Measurements from ENCODE around the gene PRAMEF12. TPM values are rescaled to one million over a fixed set of nuclear protein-coding genes. Genes with fewer than 3 reads are reported as not detected.

PRAMEF12 gene
- total RNA-seq, 2 donors from 2014 or later: not detected

DNA sequence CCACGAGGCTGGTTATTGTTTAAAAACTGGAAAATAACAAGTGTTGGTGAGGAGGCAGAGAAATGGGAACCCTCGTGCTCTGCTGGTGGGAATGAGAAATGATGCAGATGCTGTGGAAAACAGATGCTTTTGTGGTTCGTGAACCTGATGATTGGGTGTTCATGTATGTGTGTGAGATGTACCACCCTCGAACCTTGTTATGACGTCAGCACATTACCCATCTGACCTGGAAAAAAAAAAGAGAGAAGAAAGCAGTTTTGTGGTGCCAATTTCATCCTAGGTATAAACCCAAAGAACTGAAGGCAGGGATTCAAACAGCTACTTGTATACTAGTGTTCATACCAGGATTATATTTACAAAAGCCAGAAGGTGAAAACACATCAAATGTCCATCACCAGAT is 33.9 kb upstream of the PRAMEF12 start:
- H3K27me3 ChIP-seq (replicated peaks; ENCODE audit: insufficient read depth): no peaks in the 10 kb centered on the region
- TF ChIP-seq, protein P1, sequence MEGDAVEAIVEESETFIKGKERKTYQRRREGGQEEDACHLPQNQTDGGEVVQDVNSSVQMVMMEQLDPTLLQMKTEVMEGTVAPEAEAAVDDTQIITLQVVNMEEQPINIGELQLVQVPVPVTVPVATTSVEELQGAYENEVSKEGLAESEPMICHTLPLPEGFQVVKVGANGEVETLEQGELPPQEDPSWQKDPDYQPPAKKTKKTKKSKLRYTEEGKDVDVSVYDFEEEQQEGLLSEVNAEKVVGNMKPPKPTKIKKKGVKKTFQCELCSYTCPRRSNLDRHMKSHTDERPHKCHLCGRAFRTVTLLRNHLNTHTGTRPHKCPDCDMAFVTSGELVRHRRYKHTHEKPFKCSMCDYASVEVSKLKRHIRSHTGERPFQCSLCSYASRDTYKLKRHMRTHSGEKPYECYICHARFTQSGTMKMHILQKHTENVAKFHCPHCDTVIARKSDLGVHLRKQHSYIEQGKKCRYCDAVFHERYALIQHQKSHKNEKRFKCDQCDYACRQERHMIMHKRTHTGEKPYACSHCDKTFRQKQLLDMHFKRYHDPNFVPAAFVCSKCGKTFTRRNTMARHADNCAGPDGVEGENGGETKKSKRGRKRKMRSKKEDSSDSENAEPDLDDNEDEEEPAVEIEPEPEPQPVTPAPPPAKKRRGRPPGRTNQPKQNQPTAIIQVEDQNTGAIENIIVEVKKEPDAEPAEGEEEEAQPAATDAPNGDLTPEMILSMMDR (IDR thresholded peaks at IDR 0.05): no peak
- H3K27ac ChIP-seq: no peak overlapping the region
- no peaks in the 10 kb centered on the region for H3K9me3 ChIP-seq
- no peak overlapping the region for H3K4me3 ChIP-seq
- DNase-seq (ENCODE audit: low spot score) (no peak), ATAC-seq (ENCODE audit: insufficient number of reproducible peaks, low FRiP score, low read depth) (no peak)
- no peaks in the 10 kb centered on the region for H3K36me3 ChIP-seq
- H3K4me1 ChIP-seq (ENCODE audit: control insufficient read depth in 1 of 2, low read depth in 2 of 2): no peaks in the 10 kb centered on the region

DNA sequence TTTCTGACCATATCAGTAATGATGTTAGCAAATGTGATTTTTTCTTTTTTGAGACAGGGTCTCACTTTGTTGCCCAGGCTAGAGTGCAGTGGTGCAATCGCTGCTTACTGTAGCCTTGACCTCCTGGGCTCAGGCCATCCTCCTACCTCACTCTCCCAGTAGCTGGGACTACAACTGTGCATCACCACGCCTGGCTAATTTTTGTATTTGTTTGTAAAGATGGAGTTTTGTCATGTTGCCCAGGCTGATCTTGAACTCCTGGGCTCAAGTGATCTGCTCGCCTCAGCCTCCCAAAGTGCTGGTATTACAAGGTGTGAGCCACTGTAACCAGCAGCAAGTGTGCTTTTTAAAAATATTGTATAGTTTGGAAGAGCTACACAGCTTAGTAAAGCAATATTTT is 31.6 kb upstream of the PRAMEF12 start:
- H3K27ac ChIP-seq: no peak overlapping the region
- H3K36me3 ChIP-seq: no peaks in the 10 kb centered on the region
- no peaks in the 10 kb centered on the region for H3K27me3 ChIP-seq (replicated peaks; ENCODE audit: insufficient read depth)
- TF ChIP-seq, protein P1 (IDR thresholded peaks at IDR 0.05): no peak
- ATAC-seq (ENCODE audit: insufficient number of reproducible peaks, low FRiP score, low read depth) (no peak), DNase-seq (ENCODE audit: low spot score) (no peak)
- no peaks in the 10 kb centered on the region for H3K4me1 ChIP-seq (ENCODE audit: control insufficient read depth in 1 of 2, low read depth in 2 of 2)
- H3K4me3 ChIP-seq: no peak overlapping the region
- no peaks in the 10 kb centered on the region for H3K9me3 ChIP-seq

DNA sequence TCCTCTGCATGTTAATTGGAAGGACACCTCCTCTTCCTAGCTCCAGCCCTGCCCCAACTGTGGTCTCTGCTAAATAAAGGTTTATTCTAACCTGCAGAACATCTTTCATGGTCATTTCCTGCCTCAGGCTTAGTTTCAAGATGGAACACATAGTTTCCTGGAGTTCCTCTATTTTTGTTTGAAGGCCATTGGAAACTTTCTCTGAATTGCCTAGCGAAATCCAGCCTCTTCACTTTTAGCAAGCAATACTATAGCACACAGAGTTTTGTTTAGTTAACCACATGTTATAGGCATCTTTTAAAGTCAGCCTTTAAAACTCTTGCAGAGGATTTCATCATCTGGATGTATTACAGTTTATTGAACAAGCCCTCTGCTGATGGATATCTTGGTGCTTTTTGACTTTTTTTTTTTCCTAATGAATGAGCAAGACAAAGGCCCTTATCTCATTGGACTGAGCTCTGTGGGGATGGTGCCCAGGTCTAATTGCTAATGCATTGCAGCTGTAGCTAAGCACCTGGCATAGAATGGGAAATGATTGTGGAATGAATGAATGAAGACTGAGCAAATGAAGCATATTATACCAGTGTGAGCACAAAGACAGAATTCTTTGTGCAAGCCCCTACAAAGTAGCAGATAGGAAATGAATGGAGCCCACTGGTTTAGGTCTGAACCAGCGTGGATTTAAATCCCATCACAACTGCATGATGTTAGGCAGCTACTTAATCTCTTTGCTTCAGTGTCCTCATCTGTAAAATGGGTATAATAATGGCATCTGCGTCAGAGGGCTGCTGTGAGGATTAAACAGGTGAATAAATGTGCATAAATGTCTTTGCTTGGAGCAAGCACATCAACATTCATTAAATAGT is 28.2 kb upstream of the PRAMEF12 start:
- H3K9me3 ChIP-seq: peaks cover 21% of the 10 kb centered on the region
- no peak overlapping the region for H3K27ac ChIP-seq
- no peaks in the 10 kb centered on the region for H3K4me1 ChIP-seq (ENCODE audit: control insufficient read depth in 1 of 2, low read depth in 2 of 2)
- no peak for ATAC-seq (ENCODE audit: insufficient number of reproducible peaks, low FRiP score, low read depth)
- TF ChIP-seq, protein P1 (IDR thresholded peaks at IDR 0.05): no peak
- H3K27me3 ChIP-seq (replicated peaks; ENCODE audit: insufficient read depth): no peaks in the 10 kb centered on the region
- DNase-seq (ENCODE audit: low spot score): no peak
- H3K4me3 ChIP-seq: no peak overlapping the region
- H3K36me3 ChIP-seq: no peaks in the 10 kb centered on the region

DNA sequence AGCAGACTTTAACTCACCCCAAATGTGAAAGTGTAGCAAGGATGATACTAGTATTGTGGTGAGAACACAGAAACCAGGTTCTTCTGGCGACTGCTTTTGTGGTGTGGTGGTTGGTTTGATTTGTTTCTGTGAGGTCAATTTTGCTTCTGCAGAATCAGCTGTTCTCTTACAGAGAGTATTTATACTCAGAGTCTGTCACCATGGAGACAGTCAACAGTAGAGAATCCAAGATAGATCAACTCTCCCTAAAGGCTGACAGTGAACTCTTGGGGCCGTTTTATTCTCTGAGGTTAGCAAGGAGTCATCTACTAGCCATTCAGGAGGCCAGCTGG is 27.6 kb upstream of the PRAMEF12 start, which contains the start of gene CFAP107:
Gene CFAP107, plus strand, starts transcription at position 209 of the 332 bp plus-strand sequence. CDS start 231 bp downstream, outside the sequence.
- no peak for ATAC-seq (ENCODE audit: insufficient number of reproducible peaks, low FRiP score, low read depth)
- H3K4me3 ChIP-seq: no peak within 1 kb of the TSS
- H3K27ac ChIP-seq: no peak within 1 kb of the TSS
- no peaks in the 10 kb centered on the region for H3K4me1 ChIP-seq (ENCODE audit: control insufficient read depth in 1 of 2, low read depth in 2 of 2)
- H3K36me3 ChIP-seq: no peaks in the 10 kb centered on the region
- no peaks in the 10 kb centered on the region for H3K27me3 ChIP-seq (replicated peaks; ENCODE audit: insufficient read depth)
- TF ChIP-seq, protein P1 (IDR thresholded peaks at IDR 0.05): no peak
- H3K9me3 ChIP-seq: peaks cover 23% of the 10 kb centered on the region
- DNase-seq (ENCODE audit: low spot score): no peak

DNA sequence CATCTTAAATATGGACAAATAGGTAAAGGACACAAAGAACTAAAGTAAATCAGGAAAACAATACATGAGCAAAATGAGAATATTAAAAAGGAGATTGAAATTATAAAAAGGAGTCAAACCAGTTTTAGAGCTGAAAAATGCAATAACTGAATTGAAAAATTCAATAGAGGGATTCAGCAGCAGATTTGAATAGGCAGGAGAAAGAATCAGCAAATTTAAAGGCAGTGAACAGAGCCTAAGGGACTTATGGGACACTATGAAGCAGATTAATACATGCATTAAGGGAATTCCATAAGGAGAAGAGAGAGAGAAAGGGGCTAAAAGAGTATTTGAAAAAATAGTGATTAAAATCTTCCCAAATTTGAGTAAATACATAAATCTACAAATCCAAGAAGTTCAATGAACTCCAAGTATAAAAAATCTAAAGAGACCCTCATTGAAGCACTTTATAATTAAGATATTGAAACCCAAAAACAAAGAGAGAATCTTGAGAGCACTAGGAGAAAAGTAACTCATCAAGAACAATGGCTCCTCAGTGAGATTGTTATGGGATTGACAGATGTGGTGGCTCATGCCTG is 24.7 kb upstream of the PRAMEF12 start:
- H3K4me3 ChIP-seq: no peak overlapping the region
- no peak for ATAC-seq (ENCODE audit: insufficient number of reproducible peaks, low FRiP score, low read depth)
- H3K27me3 ChIP-seq (replicated peaks; ENCODE audit: insufficient read depth): no peaks in the 10 kb centered on the region

More for the DNA sequence above, 24.7 kb upstream of the PRAMEF12 start:
- Histone ChIP-seq H3K9me3 (peaks cover 23% of the 10 kb centered on the region), H3K4me1 (ENCODE audit: control insufficient read depth in 1 of 2, low read depth in 2 of 2) (no peaks in the 10 kb centered on the region), H3K36me3 (no peaks in the 10 kb centered on the region), H3K27ac (no peak overlapping the region)
- TF ChIP-seq, protein P1 (IDR thresholded peaks at IDR 0.05): no peak
- no peak for DNase-seq (ENCODE audit: low spot score)
